Frontal cortex (tissue), 4 donors: ENCODE measurements around the gene RHOBTB1. TPM values are rescaled to one million over a fixed set of nuclear protein-coding genes. Genes with fewer than 3 reads are reported as not detected.
"Not testable (repeated sequence)": the region's sequence is repeated elsewhere in the genome, so short reads cannot be mapped to it uniquely, and the experiment has no call there.

Experiments used
- DNase-seq, 2 donors: peaks; one replicate each; pipeline ENCODE4 v3.0.0; 2012; ENCODE audit warnings: low spot score in 2 of 2
- FAIRE-seq: peaks from 2 replicates; lab custom pipeline; 2012; peaks lifted over from hg19 to GRCh38; lab: Jason Lieb, UNC
- total RNA-seq: library from RNA; depleted of rRNA; stranded (reverse); fragments of >200 nt; gene quantifications from one replicate; pipeline ENCODE4 v1.2.3, GENCODE V29; 2014
- donor health status: control.
- donor health status: control.
- donor health status: control.

RHOBTB1 gene
- total RNA-seq, 1 donor from 2014 or later = 30.2 TPM

DNA sequence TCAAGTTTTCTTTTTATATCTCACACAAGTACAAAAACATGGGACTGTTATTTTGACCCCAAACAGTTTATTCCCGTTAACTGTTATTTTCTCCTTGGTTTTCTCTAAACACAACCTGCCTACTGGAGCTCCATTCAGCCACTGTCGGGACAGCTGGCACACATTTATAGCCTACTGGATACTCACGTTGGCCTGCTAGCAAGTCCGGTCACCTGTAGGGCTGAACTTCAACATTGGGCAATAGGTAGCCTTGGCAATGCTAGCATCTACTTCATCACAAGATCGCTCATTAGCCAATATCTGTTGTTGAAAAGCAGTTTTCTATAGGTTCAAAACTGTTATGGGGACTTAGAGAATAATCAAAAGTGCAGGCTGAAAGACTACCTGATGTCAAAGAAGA lies 32.3 kb downstream of the RHOBTB1 start:
- no peak for FAIRE-seq
- no peak for DNase-seq

DNA sequence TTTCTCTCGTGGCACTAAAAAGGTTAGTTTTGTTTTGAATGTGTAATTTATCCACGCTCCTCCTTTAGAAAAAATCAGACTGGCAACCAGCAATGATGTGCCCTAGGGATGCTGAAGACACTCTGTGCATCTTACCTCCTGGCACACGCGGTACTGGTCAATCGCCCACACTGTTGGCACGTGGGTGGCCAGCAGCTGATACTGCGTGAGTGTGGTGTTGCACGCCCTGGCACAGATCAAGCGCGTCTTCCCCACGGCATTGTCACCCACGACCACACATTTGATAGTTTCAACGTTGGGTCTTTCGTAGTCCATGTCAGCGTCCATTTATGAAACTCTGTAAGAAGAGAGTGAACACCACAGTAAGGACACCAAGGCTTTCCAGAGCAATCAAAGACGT lies 32.8 kb downstream of the RHOBTB1 start:
- DNase-seq (no peak), FAIRE-seq (no peak)

DNA sequence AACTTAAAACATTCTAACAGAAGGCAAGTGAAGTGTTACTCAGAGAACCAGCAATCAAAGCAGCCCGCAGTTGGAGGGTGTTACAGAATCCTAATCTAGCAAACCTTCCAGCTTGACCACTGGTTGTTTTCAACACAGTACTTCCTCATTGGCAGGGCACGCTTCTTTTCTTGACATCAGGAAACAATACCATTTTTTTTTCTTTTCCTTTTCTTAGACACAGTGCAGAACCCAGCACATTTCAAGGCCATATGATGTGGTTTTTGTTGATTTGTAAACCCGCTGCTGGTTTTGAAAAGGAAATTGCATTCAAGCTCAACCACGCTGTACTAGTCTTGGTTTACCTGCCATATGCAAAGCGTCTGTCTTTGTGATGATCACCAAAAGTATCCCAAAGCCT lies 33.4 kb downstream of the RHOBTB1 start:
- FAIRE-seq (no peak), DNase-seq (no peak)

DNA sequence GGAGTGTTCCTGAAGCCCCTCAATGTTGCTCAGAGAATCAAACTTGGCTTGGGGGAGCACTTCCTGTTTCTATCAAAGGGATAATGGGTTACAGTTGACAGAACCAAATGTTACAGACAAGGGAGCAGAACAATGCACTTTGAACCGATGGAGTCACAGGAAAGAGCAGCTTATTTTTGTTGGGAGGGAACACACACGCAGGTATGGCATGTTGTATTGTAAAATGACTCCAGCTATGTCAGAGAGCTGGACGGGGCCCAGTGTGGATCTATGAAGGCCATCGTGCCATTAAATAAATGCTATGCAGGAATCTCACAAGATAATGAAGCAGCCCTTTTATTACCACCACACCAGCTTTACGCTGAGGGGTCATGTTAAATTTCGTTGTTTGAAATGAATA lies 35.1 kb downstream of the RHOBTB1 start:
- FAIRE-seq (no peak), DNase-seq (no peak)

DNA sequence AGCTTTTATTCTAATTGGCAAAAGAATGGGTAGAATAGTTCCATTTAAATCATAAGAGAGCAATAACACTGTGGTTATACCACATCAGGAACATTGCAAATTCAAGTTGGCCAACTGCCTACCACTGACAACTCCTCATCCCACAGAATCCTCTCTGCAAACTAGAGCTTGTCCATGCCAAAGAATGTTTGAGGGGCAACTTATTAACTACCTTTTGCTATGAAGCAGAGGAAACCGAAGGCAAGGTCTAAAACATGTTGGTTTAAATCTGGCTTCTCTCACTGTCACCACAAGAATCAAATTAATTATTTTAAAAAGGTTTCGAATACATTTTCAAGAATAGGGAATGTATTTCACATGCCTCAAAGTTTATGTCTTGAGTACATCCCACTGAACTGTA lies 36.0 kb downstream of the RHOBTB1 start:
- DNase-seq = no peak
- FAIRE-seq = no peak

DNA sequence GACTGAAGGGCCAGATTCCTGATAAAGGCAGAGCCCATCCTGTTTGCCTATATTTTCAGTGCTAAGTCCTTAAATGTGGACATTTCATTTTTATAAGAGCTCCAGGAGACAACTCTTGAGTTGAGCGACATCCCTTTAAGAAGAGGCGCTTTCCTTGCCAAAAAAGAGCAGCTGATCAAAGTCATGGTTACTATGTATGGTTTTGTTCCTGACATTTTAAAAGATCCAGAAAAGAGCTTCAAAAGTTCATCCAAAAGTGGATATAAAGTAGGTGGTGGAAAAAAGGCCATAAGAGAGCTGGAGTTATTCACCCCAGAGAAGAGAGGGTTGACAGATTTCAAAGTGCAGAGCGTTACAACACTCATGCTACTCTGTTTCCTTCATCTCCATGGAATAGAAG lies 36.7 kb downstream of the RHOBTB1 start:
- no peak for FAIRE-seq
- no peak for DNase-seq

DNA sequence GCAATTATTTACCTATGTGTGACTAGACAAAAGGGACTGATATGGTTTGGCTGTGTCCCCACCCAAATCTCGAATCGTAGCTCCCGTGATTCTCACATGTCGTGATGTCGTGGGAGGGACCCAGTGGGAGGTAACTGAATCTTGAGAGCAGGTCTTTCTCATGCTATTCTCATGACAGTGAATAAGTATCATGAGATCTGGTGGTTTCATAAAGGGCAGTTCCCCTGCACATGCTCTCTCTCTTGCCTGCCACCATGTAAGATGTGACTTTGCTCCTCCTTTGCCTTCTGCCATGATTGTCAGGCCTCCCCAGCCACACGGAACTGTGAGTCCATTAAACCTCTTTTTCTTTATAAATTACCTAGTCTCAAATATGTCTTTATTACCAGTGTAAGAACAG lies 37.2 kb downstream of the RHOBTB1 start:
- DNase-seq, FAIRE-seq: not testable (repeated sequence)

DNA sequence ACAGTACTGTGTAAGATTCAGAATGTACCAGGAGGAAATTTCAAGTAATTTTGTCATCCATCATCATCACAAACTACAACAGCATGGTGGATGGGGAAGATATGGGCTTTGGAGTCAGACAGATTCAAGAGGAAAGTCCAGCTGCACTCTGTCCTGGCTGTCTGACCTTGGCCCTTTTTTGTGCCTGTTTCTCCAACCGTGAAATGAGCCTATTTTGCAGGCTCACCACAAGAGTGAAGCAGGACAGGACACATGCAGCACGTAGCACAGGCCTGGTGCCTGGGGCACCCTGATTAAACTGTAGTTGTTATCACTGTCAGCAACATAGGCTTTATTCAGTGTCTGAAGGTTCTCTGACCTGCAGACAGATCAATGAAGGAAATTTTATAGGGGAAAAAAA lies 37.6 kb downstream of the RHOBTB1 start:
- FAIRE-seq = no peak

DNA sequence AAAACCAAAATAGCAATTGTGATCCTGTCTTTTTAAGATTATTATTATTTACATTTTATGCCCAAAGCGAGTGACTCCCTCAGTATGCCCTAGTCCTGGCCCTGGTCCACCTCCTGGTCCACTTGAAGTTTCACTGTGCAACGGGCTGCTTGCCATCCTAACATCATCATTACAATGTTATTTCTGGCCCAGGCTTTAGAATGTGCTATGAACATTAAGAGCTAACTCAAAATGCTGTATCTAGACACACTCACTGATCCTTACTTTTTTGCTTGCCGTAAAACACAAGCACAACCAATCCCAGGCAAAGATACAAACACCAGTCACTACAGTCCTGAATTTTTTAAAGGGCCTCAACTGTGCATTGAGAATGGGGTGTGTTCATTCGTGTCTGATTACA lies 38.4 kb downstream of the RHOBTB1 start:
- FAIRE-seq (no peak), DNase-seq (no peak)

More for the DNA sequence above, 37.6 kb downstream of the RHOBTB1 start:
- DNase-seq = no peak

DNA sequence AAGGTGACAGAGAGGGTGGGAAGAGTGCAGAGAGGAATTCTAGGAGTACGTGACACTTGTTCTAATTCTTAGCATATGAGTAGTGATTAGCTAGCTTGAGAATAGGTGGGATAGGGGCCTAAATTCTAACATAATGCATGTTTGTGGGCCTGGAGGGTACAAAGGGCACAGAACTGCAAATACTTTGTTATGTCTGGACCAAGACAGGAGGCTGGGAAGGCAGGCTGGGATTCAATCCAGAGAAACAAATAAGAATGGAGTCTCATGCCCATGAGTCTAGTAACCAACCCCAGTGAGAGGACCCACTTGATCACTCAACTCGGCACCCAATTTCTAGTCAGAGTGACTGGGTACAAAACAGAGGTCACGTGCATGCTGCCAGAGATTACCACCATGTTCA lies 40.9 kb downstream of the RHOBTB1 start:
- DNase-seq (no peak), FAIRE-seq (no peak)

DNA sequence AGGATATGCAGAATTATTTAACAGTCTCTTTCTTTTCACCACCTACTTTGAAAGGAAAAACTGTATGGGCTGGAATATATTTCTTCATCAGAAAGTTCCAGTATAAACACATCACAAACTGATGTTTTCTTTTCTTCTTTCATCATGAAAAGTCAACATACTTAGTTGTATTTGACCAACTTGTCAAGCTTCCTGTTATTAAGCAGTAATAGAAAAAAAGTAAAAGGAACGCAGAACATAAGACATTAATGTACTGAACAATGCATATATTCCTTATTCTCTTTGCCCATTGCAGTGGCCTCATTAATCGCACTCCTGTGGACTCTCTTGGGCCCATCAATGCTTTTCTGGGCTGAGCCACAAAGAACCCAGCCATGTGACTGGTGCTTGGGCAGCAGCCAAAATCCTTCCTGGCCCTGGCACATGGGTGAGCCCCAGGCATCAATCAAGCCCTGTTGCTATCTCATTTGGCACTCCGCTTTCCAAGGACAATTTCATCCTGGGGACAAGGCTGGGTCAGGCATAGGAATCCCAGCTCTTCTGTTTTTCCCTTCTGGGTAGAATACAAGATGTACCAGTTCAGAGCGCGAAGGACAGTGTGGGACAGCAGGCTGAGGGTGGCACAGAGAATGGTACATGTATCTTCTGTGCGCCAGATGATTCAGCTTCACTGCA lies 42.3 kb downstream of the RHOBTB1 start:
- no peak for DNase-seq
- no peak for FAIRE-seq

DNA sequence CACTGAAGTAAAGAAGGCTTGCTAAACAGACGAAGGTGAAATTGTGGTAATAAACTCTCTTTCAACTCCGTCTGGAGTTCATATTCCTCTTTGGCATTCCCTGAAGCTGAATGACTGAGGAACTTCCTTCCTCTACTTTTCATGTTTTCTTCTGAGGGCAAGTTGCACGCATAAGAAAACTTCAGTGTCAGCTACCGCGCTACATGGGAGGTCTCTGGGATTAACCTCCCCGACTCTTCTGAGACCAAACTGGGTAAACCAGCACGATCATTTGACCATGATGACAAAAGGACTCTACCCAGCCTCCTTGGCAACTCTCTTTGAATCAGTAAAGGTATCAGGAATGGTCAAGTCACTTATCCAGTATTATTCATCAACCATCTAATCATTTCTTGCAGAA lies 44.7 kb downstream of the RHOBTB1 start:
- no peak for DNase-seq
- no peak for FAIRE-seq

DNA sequence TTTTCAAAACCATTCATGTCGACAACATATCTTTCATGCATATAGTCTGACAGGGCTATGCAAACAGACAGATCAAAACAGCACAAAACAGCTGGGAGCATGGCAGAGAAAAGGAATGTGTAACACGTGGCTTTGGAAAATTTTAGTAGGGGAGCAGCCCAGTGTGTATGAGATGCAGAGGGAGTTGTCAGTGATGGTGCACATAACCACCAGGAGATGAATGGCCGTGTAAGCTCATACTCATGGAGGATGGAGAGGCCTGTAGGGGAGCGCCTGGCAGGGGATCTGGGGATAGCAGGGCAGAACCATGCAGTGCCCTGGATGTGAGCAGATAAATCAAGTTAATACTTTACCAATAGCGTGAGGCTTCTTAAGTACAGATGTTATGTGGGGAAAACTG lies 45.7 kb downstream of the RHOBTB1 start:
- FAIRE-seq (no peak), DNase-seq (no peak)

DNA sequence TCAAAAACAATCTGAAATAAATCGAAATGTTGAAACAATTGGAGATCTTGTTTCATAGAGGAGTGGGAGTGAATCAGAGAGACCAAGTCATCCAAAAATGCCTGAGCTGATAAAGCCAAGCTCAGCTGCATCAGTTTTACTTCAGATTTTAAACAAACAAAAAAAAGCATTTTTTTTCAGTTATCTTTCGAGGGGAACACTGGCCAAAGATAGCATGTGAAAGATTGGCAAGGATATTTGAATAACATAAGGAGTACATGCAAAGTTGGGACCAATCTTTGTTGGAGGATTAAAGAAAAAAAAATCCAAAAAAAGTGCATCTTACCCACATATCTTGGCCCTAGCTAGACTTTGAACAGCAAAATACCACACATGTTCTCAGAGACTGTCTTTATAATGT lies 47.2 kb downstream of the RHOBTB1 start:
- no peak for DNase-seq

DNA sequence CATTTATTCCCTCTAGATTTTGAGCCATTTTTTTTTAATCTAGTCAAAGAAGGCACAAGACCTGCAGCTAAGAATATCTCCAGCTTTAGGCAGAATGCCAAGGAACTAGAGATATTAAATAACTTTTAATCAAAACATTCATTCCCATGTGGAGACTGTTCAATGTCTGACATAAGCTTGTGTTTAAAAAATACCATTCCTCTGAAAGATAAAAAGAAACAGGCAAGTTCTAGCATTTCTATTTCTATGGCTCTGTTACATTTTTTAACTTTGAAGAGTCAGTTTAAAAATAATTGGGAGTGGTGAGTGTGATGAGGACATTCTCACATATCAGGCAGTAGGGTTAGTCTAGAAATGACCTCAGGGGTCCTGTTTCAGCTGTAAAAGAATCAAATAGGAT lies 48.0 kb downstream of the RHOBTB1 start:
- no peak for FAIRE-seq

More for the DNA sequence above, 47.2 kb downstream of the RHOBTB1 start:
- no peak for FAIRE-seq

DNA sequence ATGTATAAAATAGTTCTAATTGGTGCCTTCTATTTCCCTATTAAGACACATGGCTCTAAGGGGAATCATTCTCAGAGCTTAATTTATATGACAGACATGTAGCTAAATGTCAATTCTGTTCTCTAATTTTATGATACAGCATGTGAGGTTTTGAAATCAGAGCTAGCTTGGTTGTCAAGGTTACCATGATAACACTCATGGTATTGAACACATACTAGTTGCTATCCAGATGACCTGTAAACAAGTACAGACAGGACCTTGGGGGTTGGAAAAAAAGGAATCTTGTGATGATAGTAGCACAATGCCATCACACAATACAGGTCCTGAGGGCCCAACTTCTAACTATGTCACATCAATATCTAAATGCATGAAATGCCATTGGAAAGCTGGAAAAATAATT lies 49.2 kb downstream of the RHOBTB1 start:
- no peak for FAIRE-seq
- DNase-seq = no peak

More for the DNA sequence above, 48.0 kb downstream of the RHOBTB1 start:
- no peak for DNase-seq

DNA sequence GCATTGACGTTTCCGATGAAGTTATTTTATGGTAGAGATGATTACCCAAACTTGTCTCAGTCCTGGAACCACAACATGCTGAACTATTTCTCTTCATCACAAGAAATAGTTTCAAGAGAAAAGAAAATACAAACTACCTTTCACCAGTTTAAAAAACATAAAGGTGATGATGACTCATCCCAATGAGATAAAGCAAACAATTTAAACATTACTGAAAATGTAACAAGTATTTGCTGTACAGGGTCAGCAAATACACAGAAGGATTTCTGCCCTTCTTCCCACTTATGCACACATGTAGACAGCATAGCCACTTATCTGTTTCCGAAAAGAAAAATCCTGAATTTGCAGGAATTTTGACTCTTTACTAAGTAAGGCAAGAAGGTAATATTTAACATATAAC lies 50.8 kb downstream of the RHOBTB1 start:
- FAIRE-seq = no peak

DNA sequence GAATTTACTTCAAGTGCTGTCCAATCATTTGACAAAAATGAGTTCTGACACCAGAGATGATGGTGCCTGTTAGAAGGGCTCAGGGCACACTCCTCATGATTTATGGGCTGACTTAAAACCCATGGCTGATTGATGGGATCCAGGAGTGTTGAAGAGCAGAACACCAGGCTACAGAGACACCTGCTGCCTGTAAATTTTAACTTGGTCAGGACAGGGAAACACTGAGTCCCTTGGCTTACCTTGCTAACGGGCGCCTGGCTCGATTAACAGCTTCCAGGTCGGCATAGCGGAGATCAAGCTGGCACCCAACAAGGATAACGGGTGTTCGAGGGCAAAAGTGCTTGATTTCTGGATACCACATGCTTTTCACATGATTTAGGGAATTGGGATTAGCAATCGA lies 51.4 kb downstream of the RHOBTB1 start:
- FAIRE-seq = no peak
- no peak for DNase-seq

More for the DNA sequence above, 50.8 kb downstream of the RHOBTB1 start:
- DNase-seq = no peak

DNA sequence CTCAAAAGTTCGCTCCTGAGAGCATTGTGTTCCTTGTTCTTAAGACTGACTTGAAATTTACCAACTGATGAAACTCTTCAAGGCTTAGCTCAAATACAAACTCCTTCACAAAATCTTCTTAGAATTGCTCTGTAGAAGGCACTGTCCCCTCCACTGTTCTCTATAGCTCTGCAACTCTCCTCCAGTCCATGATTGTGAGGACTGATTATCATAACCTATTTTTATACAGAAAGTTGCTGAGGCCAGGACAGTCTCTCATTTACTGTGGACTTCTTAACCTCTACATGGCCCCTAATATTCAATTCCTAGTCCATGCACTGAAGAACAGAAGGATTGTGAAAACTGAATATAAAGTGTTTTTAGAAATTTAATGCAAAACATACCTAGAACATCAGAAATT lies 53.2 kb downstream of the RHOBTB1 start:
- DNase-seq (no peak), FAIRE-seq (no peak)

DNA sequence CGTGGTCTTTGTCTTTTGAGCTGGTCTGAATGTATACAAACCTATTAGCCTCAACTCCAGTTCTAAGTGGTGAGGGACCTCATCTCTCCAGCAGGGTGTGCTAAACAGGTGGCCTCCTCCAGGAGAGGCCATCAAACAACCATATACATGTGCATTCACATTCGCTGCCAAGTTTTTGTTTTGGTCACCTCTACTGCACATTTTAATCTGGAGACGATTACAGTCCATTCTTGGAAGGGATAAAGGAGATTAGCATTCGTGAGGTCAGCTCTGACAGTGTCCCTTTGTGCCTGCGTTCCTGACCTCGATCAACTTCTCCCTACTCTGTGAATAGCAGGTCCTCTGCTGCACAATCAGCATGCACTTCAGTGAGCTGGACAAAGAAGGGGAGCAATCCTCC lies 60.8 kb downstream of the RHOBTB1 start:
- no peak for FAIRE-seq
- DNase-seq = no peak

DNA sequence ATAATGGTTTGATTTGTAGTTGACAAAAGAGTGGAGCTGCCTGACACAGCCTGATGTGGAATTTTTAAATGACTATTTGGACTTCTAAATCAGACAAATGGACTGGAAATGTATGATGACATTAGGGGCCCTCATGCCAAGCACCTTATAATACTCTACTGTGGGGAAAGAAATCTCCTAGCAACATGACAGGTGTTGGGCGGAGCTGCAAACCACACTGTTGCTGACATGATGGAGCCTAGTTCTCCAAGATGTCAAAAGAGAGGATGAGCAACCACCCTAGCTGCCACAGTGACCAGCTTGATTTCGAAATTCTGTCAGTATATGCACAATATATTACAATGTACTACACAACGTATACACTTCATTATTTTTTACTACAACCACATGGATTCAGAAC lies 65.8 kb downstream of the RHOBTB1 start:
- DNase-seq (no peak), FAIRE-seq (no peak)

DNA sequence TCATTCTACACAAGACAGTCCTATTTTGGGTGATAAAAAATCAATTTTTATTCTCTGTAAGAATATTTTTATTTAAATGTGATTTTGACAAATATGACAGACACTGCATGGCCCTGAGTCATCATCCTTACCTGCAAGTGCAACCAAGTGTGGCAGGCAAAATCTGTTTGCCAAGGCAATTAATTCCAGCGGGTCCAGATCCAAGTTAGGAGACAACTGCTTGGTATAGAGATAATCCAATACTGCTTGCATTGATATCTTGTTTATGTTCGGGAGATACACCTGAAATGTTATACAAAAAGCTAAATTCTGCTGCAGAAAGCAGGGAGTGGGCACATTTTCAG lies 66.2 kb downstream of the RHOBTB1 start:
- FAIRE-seq (no peak), DNase-seq (no peak)
